SK-MEL-5 (cell line): ENCODE results near the gene CAB39. TPM values are rescaled to one million over a fixed set of nuclear protein-coding genes. Genes with fewer than 3 reads are reported as not detected.

ENCODE experiments used
- DNase-seq: peaks from one replicate; pipeline ENCODE4 v3.0.0-alpha.2; 2016; ENCODE audit warnings: low read depth, low spot score
- in situ Hi-C: cut with HindIII; loops from 2 replicates; pipeline ENCODE4 v1.10.0; 2016; ENCODE audit warnings: low sequenced_read_pairs, high pct_unique_total_duplicates, low pct_unique_long_range_greater_than_20kb
- polyA plus RNA-seq, 2 experiments: library from polyadenylated mRNA; depleted of rRNA; stranded (reverse); fragments of >200 nt; gene quantifications; 2 replicates each; pipeline ENCODE4 v1.2.3, GENCODE V29; 2015
- total RNA-seq: library from RNA; depleted of rRNA; stranded (reverse); fragments of >200 nt; shearing (Covaris generic); gene quantifications from 2 replicates; pipeline ENCODE4 v1.2.3, GENCODE V29; 2014; rRNA removed

The CAB39 gene
- total RNA-seq: 41.2 and 45.7 TPM in 2 replicates
- polyA plus RNA-seq (2015; cell fraction: cytosol; rRNA removed): 39.7 and 53.4 TPM in 2 replicates
- polyA plus RNA-seq (2015; cell fraction: nucleus; rRNA removed): 26.4 and 31.6 TPM in 2 replicates

DNA sequence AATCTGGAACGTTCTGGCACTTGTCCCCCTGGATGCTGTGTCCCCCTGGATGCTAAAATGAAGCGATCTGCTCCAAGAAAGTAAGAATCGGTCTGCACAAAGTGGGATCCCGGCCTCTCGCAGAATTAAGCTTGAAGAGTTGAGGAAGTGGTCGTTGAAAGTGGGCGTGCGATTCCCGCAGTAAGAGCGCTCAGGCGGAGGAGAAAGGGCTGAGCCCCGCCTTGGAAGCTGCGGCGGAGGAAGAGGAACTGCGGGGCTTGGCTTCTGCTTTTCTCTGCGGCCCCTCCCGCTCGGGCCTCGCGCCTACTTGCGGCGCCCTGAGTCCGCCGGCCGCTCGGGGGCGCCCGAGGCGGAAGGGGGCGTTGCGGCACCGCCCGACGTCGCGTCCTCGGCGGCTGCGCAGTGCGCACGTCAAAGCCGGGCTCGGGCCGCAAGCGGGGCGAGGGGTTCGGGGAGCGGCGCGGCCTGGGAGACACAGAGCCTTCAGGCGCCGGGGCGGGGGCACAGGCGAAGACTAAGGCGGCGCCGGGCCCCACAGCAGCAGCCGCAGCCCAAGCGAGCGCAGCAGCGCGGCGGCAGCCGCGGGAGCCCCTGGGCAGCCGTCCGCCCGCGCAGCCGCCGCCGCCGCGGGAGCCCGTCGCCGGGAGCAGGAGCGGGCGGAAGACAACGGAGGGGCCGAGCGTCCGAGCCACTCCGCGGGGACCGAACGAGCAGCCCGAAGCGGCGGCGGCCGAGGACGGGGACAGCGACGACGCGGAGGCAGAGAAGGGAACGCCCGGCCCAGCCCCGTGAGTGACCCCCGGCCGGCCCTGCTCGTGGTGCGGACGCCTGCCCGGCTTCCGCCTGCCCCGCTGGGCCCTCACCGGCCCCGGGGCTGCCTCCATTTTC lies at the start of gene CAB39:
CAB39 (plus strand) TSS at position 400 of the 888 bp plus-strand sequence. CDS start 47,160 bp downstream, outside the sequence.
- peak; percentile 82 for DNase-seq

DNA sequence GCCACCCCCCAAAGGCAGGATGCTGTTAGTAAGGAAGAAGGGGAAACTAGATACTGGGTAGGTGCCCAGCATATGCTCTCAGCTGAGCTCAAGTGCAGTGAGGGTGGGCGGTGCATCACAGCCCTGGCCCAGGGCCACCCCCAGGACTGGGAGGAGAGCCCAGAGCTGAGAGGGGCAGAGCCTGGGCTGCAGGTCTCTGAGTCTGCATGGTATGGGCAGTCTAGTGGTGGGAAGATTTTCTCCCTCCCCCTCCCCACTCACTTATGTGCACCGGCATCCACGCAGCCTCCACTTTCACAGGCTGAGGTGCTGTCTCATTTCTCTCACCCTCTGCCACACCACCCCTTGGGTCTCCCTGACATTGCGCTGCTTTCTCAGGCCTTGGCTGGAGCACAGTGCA lies 48.5 kb upstream of the CAB39 start:
- DNase-seq: no peak
- in situ Hi-C loops: no loop called here

More for the DNA sequence above, at the start of gene CAB39:
- in situ Hi-C loops: no loop called here

DNA sequence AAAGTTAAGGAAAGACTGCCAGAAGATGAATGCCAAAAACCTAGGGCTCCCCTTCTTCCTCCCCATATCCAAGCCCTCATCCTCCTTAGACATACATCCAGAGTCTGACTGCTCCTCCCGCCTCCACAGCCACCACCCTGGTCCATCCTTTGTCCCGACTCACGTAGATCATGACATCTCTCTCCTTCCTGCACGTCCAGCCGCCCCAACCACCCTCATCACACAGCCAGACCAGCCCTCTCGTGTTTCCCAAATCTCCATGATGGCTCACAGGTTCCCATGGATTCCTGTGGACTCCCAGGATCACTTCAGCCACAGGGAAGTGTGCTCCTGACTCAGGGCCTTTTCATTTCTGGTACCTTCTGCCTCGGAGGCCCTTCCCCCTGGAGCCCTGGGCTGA lies 47.8 kb upstream of the CAB39 start:
- DNase-seq: no peak
- in situ Hi-C loops: no loop called here

DNA sequence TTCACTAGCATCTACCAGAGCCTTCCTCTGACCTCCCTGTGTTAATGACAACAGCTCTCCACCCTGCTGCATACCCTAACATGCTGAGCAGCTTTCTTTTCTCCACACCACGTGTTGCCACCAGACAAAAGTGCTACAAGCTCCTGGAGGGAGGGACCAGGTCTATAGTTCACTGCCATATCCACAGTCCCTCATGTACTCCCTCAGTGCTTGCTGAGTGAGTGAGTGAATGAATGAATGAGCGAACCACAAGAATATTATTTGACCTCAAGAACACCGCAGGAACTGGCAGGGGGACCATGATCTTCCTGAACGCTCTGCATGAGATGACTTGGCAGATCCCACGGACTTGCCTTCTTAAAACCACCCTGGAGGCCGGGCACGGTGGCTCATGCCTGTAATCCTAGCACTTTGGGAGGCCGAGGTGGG lies 47.4 kb upstream of the CAB39 start:
- no peak for DNase-seq
- in situ Hi-C loops: no loop called here

DNA sequence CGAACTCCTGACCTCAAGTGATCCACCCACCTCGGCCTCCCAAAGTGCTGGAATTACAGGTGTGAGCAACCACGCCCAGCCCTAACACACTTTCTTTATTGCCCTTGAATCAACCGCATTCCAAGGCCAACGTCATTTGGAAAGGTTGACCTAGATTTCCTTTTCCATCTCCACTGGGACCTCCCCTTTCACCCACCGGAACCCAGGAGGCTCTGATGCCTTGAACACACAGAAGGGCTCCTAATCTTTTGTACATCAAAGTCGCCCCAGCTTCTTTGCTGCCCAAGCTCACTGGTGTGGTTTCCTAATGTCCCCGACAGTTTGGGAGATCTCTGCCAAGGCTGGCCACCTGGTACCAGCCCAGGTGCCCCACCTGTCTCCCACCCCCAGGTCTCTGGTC lies 46.2 kb upstream of the CAB39 start:
- in situ Hi-C loops: no loop called here
- no peak for DNase-seq

DNA sequence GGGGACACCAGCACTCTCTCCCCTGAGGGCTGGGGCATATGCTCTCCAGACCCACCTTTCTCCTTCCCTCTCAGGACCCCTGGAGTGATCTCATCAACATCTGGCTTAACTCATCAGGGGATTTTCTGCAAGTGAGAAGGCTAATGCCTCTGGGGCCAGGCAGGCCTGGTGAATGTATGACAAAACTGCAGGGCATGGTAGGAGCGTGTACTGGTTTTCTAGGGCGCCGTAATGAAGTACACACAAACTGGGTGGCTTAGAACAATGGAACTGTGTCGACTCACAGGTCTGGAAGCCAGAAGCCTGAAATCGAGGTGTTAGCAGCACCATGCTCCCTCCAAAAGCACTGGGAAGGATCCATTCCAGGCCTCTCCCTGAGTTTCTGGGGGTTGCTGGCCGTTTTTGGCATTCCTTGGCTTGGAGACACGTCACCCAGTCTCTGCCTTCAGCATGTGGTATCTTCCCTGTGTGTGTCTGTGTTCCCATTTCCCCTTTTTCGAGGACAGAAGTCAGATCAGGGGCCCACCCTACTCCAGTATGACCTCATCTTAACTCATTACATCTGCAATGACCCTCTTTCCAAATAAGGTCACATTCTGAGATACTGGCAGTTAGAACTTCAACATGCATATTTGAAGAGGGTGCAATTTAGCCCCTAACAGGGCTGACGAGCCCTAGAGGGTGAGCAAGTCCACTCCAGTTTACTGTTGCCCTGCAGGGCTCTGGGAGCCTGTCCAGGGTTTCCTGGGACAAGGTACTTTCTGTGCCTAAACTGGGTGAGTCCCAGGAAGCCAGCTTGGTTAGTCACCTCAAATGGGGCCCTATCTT lies 45.5 kb upstream of the CAB39 start:
- no peak for DNase-seq

DNA sequence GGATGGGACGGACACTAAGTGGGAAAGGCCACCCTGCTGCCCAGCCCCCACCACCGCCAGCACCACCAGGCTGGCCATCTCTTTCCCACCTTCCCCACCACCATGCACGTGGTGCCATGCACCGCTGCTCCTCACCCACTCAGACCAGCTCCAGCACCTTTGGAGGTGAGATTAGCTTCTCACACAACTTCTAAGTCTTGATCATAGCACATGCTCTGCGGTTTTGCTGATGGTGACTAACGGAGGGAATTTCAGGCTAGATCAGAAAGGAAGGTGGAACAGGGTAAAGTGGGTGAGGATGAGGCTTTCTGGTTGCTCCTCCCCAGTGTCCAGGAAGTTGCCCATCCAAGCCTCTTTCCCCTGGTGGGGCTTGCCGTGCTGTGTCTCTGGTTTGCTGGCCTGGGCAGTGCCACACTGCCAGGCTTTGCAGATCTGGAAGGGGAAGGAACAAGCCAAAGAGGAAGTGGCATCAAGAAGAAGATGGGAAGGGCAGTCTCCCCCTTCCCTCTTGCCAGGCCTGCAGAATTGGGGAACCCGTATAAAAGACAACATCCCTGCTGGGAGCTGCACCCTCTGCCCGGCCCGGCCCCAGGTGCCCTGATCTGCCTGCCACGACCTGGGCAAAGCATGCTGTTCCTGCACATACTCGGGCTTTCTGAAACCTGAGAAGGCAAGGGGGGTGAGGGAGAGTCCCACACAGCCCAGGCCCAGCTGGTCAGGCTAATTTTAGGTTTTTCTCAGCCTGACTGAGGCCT lies 44.3 kb upstream of the CAB39 start:
- in situ Hi-C loops: no loop called here
- DNase-seq: no peak

More for the DNA sequence above, 45.5 kb upstream of the CAB39 start:
- in situ Hi-C loops: no loop called here

DNA sequence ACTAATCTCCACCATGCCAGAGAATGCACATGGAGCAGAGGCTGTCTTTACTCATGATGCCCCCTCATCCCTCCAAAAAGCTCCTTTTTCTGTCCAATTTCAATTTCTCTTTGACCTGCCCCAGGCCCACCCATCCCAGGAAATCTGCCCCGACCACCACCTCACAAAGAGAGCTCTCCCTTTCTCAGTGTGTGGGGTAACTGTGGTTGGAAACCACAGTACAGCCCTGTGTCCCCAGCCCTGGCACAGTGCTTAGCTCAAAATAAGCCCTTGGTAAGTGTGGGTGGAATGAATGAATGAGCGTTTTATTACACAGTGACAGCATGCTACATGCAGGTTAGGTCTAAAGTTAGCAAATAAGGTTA lies 43.7 kb upstream of the CAB39 start:
- no peak for DNase-seq
- in situ Hi-C loops: no loop called here

DNA sequence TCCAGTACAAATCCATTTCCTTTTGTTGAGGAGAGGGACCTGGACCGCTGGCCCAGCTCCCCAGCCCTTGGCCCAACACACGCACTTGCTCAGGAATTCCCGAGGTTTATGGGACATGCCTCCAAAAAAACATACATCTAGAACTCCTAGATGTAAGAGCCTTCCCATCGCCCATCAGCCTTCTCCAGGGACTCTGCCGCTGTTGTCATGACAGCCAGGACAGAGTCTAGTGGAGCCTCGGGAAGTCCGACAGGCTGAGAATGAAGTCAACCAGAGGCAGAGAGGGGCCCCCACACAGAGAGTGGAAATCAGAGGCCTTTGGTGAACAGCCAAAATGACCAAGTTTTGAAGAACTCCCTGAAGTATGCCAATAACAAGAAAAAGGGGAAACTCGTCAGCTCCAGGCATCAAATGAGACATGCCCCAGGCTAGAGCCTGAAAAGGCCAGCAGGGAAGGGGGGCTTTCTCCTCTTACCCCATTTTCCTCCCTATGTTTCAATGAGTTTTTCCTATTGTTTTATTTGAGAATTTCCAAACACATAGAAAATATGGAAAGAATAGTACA lies 43.2 kb upstream of the CAB39 start:
- no peak for DNase-seq
- in situ Hi-C loops: no loop called here

DNA sequence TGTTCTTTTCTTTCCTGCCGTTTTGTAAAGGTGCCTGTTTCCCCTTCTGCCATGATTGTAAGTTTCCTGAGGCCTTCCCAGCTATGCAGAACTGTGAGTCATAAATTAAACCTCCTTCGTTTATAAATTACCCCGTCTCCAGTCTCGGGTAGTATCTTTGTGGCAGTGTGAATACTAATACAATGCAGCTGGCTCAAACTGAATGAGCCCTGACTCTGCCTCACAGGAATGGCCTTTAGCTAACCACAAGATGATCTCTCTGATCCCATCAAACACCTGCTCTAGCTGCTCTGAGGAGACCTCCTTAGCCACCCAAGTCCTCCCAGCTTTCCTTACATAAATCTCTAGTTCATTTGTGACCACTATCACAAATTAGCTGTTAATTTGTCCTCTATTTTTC lies 41.5 kb upstream of the CAB39 start:
- DNase-seq: no peak
- in situ Hi-C loops: no loop called here

DNA sequence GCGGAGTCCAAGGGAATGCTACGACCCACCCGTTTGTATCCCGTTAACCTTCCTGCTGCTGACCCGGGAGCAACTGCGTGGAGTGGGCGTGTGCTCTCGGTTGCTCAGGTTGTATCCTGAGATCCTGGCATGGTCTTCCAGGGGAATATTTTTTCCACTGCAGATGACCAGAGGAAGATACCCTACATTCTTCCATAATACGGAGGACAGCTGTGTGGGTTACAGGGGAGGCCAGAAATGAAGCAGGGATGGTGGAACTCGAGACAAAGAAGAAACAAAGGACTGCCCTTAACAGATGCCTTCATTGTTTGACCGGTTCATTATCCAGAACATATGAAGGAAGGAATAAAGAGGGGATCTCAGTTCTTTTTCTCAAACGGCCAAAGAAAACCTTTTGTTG lies 39.8 kb upstream of the CAB39 start:
- no peak for DNase-seq
- in situ Hi-C loops: no loop called here

DNA sequence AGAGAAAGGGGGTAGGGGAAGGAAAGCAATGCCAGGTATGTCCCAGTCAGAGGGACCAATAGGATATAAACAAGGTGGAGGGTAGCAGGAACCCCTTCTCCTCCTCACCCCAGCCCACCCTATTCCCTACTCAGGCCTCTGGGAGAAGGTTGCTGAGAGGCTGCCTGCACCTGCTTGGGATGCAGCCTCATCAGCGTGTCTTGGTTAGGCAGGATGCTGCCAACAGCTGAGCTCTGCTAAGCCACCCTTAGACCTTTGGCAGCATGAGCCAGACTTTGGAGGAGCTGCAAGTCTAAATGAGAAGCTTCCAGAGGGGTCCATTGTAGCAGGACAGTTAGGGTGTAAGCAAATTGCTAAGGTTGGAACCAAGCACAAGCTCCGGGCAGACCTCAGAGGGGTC lies 38.2 kb upstream of the CAB39 start:
- in situ Hi-C loops: no loop called here
- DNase-seq: no peak

DNA sequence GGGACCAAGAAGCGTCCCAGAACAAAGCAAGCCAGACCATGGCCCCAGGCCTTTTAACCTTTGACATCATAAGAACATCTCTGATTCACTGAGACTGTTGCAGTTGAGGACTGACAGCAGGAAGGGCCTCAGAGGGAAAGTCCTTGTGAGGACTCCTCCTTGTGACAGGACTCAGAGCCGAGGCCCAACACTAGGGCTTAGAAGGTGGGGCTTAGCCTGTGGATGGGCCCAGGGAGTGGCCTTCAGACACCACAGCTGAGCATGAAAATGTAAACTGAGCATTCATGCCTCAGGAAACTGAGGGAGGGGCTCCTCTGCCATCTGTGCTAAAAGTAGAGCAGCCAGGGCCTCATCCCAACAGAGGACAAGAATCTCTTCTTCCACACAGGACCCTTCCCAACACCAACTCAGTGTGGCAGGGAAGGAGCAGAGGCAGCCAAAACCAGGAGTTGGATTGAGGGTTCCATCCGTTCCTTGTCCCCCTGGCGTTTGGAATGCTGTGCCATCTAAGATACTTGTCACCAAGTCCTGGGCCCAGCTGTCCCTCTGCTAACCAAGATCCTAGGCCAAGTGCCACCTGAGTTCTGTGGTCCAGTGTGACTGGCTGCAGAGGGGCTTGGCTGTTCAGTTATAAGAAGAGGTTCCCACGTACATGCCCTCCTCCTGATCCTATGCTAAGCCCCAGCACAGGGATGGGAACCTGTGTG lies 37.5 kb upstream of the CAB39 start:
- in situ Hi-C loops: no loop called here
- DNase-seq: no peak

DNA sequence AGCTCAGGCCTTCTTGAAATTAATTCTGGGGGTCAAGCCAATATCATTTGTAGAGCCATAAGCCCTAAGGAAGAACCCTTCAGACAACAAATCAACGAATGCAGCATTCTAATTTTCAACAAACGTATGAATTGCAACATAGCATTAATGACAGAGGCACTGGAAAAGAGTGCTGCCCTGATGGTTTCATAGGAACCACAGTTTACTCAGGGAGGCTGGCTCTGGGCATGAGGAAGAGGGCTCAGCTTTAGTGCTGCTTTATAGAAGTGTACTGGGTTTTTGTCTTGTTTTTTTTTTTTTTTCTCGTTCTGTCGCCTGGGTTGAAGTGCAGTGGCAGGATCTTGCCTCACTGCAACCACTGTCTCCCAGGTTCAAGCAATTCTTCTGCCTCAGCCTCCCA lies 36.1 kb upstream of the CAB39 start:
- DNase-seq: no peak
- in situ Hi-C loops: no loop called here

DNA sequence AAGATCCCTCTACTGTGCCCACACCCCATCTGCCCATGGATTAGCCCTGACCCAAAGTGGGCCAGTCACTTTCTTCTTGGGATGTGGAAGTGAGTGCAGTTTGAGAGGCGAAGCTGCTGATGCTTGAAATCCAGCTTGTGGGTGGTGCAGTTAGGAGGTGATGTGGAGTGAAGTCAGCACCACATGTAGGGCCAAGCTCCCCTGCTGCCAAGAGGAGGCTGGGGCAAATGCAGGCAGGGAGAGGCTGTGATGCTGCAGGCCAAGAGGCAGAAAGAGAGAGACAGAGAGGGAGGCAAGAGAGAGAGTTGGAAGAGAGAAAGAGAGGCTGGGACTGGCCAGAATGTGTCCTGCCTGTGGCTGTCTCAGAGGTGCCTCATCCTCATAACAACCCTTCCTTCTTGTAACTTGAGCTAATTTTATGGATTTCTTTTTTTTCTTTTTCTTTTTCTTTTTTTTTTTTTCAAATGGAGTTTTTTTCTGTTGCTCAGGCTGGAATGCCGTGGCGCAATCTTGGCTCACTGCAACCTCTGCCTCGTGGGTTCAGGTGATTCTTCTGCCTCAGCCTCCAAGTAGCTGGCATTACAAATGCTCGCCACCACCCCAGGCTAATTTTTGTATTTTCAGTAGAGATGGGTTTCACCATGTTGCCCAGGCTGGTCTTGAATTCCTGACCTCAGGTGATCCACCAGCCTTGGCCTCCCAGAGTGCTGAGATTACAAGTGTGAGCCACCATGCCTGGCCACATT lies 35.3 kb upstream of the CAB39 start:
- in situ Hi-C loops: no loop called here
- no peak for DNase-seq

DNA sequence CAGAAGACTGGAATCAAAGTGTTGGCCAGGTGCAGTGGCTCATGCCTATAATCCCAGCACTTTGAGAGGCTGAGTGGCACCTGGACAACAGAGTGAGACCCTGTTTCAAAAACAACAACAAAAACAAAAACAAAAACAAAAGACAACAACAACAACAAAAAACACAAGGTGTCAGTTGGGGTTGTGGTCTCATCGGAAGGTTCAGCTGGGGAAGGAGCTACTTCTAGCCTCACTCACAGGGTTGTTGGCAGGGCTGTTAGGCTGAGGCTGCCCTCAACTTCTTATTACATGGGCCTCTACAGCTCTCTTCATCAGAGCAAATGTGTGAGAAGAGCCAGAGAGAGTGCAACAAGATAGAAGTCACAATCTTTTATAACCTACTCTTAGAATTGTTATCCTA lies 34.6 kb upstream of the CAB39 start:
- in situ Hi-C loops: no loop called here

More for the DNA sequence above, 34.6 kb upstream of the CAB39 start:
- DNase-seq: no peak
